ENCODE results near the gene DUSP23. TPM values are rescaled to one million over a fixed set of nuclear protein-coding genes. Genes with fewer than 3 reads are reported as not detected.

DUSP23 gene
- total and polyA plus RNA-seq, 8 donors: 3.6 to 107 (median 80.7) TPM; not detected in 1

DNA sequence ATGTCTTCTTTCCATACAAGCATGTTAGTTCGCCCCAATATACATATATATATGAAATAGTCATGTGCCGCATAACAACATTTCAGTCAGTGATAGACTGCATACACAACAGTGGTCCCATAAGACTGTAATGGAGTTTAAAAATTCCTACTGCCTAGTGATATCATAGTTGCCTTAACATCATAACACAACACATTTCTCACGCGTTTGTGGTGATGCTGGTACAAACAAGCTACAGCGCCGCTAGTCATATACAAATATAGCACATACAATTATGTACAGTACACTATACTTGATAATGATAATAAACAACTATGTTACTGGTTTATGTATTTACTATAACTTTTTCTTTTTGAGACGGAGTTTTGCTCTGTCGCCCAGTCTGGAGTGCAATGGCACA lies 35.2 kb downstream of the DUSP23 start:
- Histone ChIP-seq H3K4me3 (no peak overlapping the region), H3K36me3 (no peaks in the 10 kb centered on the region), H3K9me3 (no peaks in the 10 kb centered on the region), H3K27me3 (no peaks in the 10 kb centered on the region), H3K4me1 (no peaks in the 10 kb centered on the region), H3K27ac (no peak overlapping the region)
- DNase-seq: no peak
- 89 to 96% (median 91%) methylated on average over 8 of the region's 8 CpGs for WGBS, 5 donors
- intact Hi-C loops (cut with DNase I; ENCODE audit: low total_unique reads): no loop called here
- TF ChIP-seq EP300 (IDR thresholded peaks at IDR 0.05) (no peak), CTCF (IDR thresholded peaks at IDR 0.05) (no peak), POLR2AphosphoS5 (IDR thresholded peaks at IDR 0.05) (no peak), POLR2A (IDR thresholded peaks at IDR 0.05) (no peak)

DNA sequence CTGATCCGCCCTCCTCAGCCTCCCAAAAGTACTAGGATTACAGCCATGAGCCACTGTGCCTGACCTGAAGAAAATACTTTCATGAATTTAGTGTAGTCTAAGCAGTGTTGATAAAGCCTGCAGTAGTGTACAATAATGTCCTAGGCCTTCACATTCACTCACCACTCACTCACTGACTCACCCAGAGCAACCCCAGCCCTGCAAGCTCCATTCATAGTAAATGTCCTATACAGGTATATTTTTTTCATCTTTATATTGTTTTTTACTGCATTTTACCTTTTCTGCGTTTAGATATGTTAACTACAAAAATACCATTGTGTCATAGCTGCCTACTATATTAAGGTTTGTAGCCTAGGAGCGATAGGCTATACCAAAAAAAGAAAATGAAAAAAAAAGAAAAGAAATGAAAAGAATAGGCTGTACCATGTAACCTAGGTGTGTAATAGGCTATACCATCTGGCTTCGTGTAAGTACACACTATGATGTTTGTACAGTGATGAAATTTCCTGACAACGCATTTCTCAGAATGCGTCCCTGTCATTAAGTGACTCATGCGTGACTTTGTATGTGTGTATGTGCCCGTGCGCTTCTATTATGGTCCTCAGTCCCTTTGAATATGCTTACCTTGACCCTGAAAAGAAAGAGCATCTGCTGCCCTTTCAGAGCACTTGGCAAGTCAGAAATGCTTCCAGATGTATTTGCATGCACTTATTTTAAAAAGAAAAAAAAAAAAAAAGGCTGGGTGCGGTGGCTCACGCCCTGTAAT lies 36.7 kb downstream of the DUSP23 start:
- no peaks in the 10 kb centered on the region for H3K4me1 ChIP-seq
- 35 to 59% (median 52%) methylated on average over 11 of the region's 11 CpGs for WGBS, 5 donors

GRCh38 chr1:159821171-159821867 lies 40.6 kb downstream of the DUSP23 start:
- WGBS, 5 donors: 59 to 86% (median 78%) methylated on average over 9 of the region's 9 CpGs
- DNase-seq: no peak
- Histone ChIP-seq H3K27ac (no peak overlapping the region), H3K9me3 (no peaks in the 10 kb centered on the region), H3K4me1 (peaks cover 0 to 11% (median 3%) of the 10 kb centered on the region in 4 donors), H3K36me3 (no peaks in the 10 kb centered on the region), H3K27me3 (peaks cover 0 to 27% (median 2%) of the 10 kb centered on the region in 3 donors), H3K4me3 (no peak overlapping the region)
- no peak for TF ChIP-seq EP300 (IDR thresholded peaks at IDR 0.05)
- TF ChIP-seq POLR2A (IDR thresholded peaks at IDR 0.05): no peak
- no peak for TF ChIP-seq POLR2AphosphoS5 (IDR thresholded peaks at IDR 0.05)
- TF ChIP-seq CTCF (IDR thresholded peaks at IDR 0.05): no peak
- intact Hi-C loops (cut with DNase I; ENCODE audit: low total_unique reads): no loop called here

More for the DNA sequence above, 36.7 kb downstream of the DUSP23 start:
- no peaks in the 10 kb centered on the region for H3K36me3 ChIP-seq
- peak in 1 of 2 donors; percentile 84 for DNase-seq
- intact Hi-C loops (cut with DNase I; ENCODE audit: low total_unique reads): no loop called here
- no peaks in the 10 kb centered on the region for H3K9me3 ChIP-seq
- H3K27me3 ChIP-seq: peaks cover 0 to 7% (median 0%) of the 10 kb centered on the region in 3 donors
- H3K27ac ChIP-seq: peak overlapping the region in 1 of 5 donors; percentile 59
- TF ChIP-seq CTCF (IDR thresholded peaks at IDR 0.05) (no peak), POLR2AphosphoS5 (IDR thresholded peaks at IDR 0.05) (peak in 2 of 3 donors; percentile 14 to 74), EP300 (IDR thresholded peaks at IDR 0.05) (no peak)
- no peak overlapping the region for H3K4me3 ChIP-seq

GRCh38 chr1:159823406-159823805 lies 42.6 kb downstream of the DUSP23 start:
- Histone ChIP-seq H3K27me3 (peaks cover 0 to 27% (median 2%) of the 10 kb centered on the region in 3 donors), H3K4me1 (peaks cover 0 to 32% (median 3%) of the 10 kb centered on the region in 4 donors), H3K27ac (no peak overlapping the region), H3K36me3 (no peaks in the 10 kb centered on the region), H3K9me3 (no peaks in the 10 kb centered on the region), H3K4me3 (no peak overlapping the region)
- no peak for TF ChIP-seq EP300 (IDR thresholded peaks at IDR 0.05)
- no peak for TF ChIP-seq POLR2A (IDR thresholded peaks at IDR 0.05)
- TF ChIP-seq CTCF (IDR thresholded peaks at IDR 0.05): no peak
- TF ChIP-seq POLR2AphosphoS5 (IDR thresholded peaks at IDR 0.05): no peak
- DNase-seq: peak in 1 of 2 donors; percentile 68
- intact Hi-C loops (cut with DNase I; ENCODE audit: low total_unique reads): no loop called here
- WGBS, 5 donors: 17 to 59% (median 29%) methylated on average over 1 to 7 of the region's 7 CpGs

Measured in stomach (tissue), 9 donors.